Right ventricle myocardium inferior (tissue), 1 donor: ENCODE data around the gene PLEKHA8. TPM values are rescaled to one million over a fixed set of nuclear protein-coding genes. Genes with fewer than 3 reads are reported as not detected.

ENCODE experiments used
- ATAC-seq: fragments of 200-7000 bp; cut with Tn5 transposase; one replicate; pipeline ENCODE4 v1.9.1; 2020; ENCODE audit warnings: mild to moderate bottlenecking, moderate library complexity
- DNase-seq: peaks from one replicate; pipeline ENCODE4 v3.0.0; 2021; ENCODE audit errors: missing footprints
- intact Hi-C: fragments of 100-400 bp; cut with DNase I; formaldehyde crosslinking; loops from one replicate; pipeline ENCODE4 v1.11.0; 2022
- long read RNA-seq: library from polyadenylated mRNA; unstranded; transcript quantifications from one replicate; pipeline ENCODE4 v2.0.0, GENCODE V29; 2021
- total RNA-seq: library from RNA; stranded (reverse); fragmentation: NEBNext Ultra II Directional; extraction: Animal tissue kit (Norgen Biotek cat#: 25700); gene quantifications from one replicate; pipeline ENCODE4 v1.2.1, GENCODE V29; 2021
- donor health status: DM: no; HTN: yes; CAD: no; lungs with severe emphysema.

Gene PLEKHA8
- 3.9 TPM for total RNA-seq
- long read RNA-seq = 0 reads

- intact Hi-C loops = loop anchor here (5.0 kb wide), 1 partner anchor 109 kb away; no protein-coding TSS in a partner anchor
- DNase-seq = peak; percentile 93
- ATAC-seq = peak; percentile 86
Observed at GRCh38 chr7:30028216-30028748, at the start of gene PLEKHA8. TSS of gene PLEKHA8 (plus strand) at chr7:30028412. CDS start at chr7:30028763, 351 bp downstream.

GRCh38 chr7:29980151-29980550 lies 48.1 kb upstream of the PLEKHA8 start:
- DNase-seq = no peak
- ATAC-seq = no peak
- intact Hi-C loops = no loop called here

- intact Hi-C loops = no loop called here
- no peak for DNase-seq
- ATAC-seq = no peak
Observed at GRCh38 chr7:29987083-29987482, 41.1 kb upstream of the PLEKHA8 start.

- intact Hi-C loops = no loop called here
- no peak for DNase-seq
- no peak for ATAC-seq
Observed at GRCh38 chr7:29987811-29988317, 40.3 kb upstream of the PLEKHA8 start.

- intact Hi-C loops = no loop called here
- DNase-seq (peak; percentile 86), ATAC-seq (peak; percentile 63)
Observed at GRCh38 chr7:29988424-29989256, 39.6 kb upstream of the PLEKHA8 start.

GRCh38 chr7:29989257-29989995 lies 38.8 kb upstream of the PLEKHA8 start, which contains the start of gene SCRN1:
TSS of gene SCRN1 (minus strand) at chr7:29989801. CDS start at chr7:29969067, 20,734 bp downstream.
- DNase-seq (peak; percentile 66), ATAC-seq (peak; percentile 65)
- intact Hi-C loops = no loop called here

GRCh38 chr7:29990931-29991330 lies 37.3 kb upstream of the PLEKHA8 start:
- ATAC-seq (no peak), DNase-seq (no peak)
- intact Hi-C loops = no loop called here

- DNase-seq = no peak
Observed at GRCh38 chr7:29991937-29992336, 36.3 kb upstream of the PLEKHA8 start.

GRCh38 chr7:29993140-29993539 lies 35.1 kb upstream of the PLEKHA8 start:
- ATAC-seq (no peak), DNase-seq (no peak)
- intact Hi-C loops = no loop called here

More at GRCh38 chr7:29991937-29992336, 36.3 kb upstream of the PLEKHA8 start:
- intact Hi-C loops = no loop called here
- no peak for ATAC-seq

GRCh38 chr7:29995652-29996051 lies 32.6 kb upstream of the PLEKHA8 start:
- DNase-seq = no peak
- intact Hi-C loops = no loop called here
- ATAC-seq = no peak

GRCh38 chr7:29996321-29996720 lies 31.9 kb upstream of the PLEKHA8 start:
- intact Hi-C loops = no loop called here
- ATAC-seq = no peak
- no peak for DNase-seq

- ATAC-seq (no peak), DNase-seq (no peak)
- intact Hi-C loops = no loop called here
Observed at GRCh38 chr7:29998489-29998888, 29.7 kb upstream of the PLEKHA8 start.

- DNase-seq = no peak
- no peak for ATAC-seq
- intact Hi-C loops = no loop called here
Observed at GRCh38 chr7:30001998-30002397, 26.2 kb upstream of the PLEKHA8 start.

- DNase-seq = no peak
- no peak for ATAC-seq
- intact Hi-C loops = no loop called here
Observed at GRCh38 chr7:30003098-30003497, 25.1 kb upstream of the PLEKHA8 start.

GRCh38 chr7:30005464-30005863 lies 22.7 kb upstream of the PLEKHA8 start:
- DNase-seq (no peak), ATAC-seq (no peak)
- intact Hi-C loops = no loop called here

- ATAC-seq (no peak), DNase-seq (no peak)
- intact Hi-C loops = no loop called here
Observed at GRCh38 chr7:30010021-30010420, 18.2 kb upstream of the PLEKHA8 start.

GRCh38 chr7:30012757-30013156 lies 15.5 kb upstream of the PLEKHA8 start:
- ATAC-seq = no peak
- DNase-seq = no peak
- intact Hi-C loops = no loop called here

- no peak for ATAC-seq
- no peak for DNase-seq
- intact Hi-C loops = no loop called here
Observed at GRCh38 chr7:30018451-30018850, 9.8 kb upstream of the PLEKHA8 start.

- intact Hi-C loops = no loop called here
- DNase-seq (no peak), ATAC-seq (no peak)
Observed at GRCh38 chr7:30019387-30019786, 8.8 kb upstream of the PLEKHA8 start.
